AG04449 (cell line): ENCODE results near the gene RAD51B.

Experiments
- CTCF ChIA-PET: fragments of 350-600 bp; formaldehyde crosslinking; extraction: SDS; loops from one replicate; lab custom pipeline; 2021; ENCODE audit warnings: antibody characterized with exemption; lab: Yijun Ruan, JAX
- POLR2A ChIA-PET: fragments of 400-600, 350-600 bp; formaldehyde crosslinking; extraction: SDS; loops from one replicate; lab custom pipeline; 2020; ENCODE audit warnings: antibody characterized with exemption, inconsistent platforms; lab: Yijun Ruan, JAX
- DNase-seq: peaks from one replicate; pipeline ENCODE4 v3.0.0-alpha.2; 2010; ENCODE audit warnings: low read depth, low spot score
- H3K4me3 ChIP-seq: 2 replicates; pipeline ENCODE4 v1.5.1; 2011; ENCODE audit warnings: low read depth, mild to moderate bottlenecking, control low read depth, low read length
- TF ChIP-seq, protein P1 (sequence below): IDR thresholded peaks from one replicate; pipeline ENCODE4 v1.5.1; 2011; ENCODE audit warnings: mild to moderate bottlenecking, moderate library complexity, low read length, control low read depth, inconsistent platforms; ENCODE audit not compliant: insufficient read depth; ENCODE audit errors: missing control alignments

RAD51B gene

DNA sequence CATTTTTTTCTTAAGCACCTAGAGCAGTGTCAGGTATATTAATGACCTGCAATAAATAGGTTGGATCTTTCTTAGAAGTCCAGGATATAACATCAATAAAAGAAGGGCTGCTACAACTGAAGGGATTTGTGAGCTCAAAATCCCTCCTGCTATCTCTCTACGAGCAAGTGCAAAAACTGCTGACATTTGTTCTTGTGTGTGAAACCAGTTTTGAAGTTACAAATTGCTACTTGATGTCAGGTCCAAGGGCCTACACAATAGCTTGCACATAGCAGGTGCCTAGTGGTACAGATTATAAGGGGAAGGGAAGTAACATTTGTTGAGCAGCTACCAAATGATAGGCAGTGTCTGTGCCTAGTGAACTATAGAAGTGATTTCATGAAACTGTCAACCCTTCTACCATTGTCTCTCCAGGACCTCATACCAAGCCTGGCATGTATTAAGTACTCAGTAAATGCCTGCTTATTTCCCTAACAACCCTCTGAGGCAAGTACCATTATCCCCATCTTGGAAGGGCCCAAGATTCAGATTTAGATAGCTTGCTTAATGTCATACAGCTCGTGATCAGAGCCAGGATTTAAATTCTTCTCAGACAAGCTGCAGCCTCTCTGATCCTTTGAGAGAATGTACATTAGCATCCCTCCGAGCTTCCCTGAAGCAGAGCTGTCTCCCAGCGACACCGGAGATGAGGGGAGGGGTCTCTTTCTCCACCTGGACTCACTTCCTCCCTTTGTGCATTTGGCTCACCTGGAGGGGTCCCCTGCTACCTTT, 673.0 kb downstream of the RAD51B start:
- CTCF ChIA-PET = interaction anchor here (0.8 to 0.9 kb wide), 2 partner anchors 10 to 297 kb away, joined by 3 read pairs; no protein-coding TSS in a partner anchor
- no peak for DNase-seq
- TF ChIP-seq, protein P1, sequence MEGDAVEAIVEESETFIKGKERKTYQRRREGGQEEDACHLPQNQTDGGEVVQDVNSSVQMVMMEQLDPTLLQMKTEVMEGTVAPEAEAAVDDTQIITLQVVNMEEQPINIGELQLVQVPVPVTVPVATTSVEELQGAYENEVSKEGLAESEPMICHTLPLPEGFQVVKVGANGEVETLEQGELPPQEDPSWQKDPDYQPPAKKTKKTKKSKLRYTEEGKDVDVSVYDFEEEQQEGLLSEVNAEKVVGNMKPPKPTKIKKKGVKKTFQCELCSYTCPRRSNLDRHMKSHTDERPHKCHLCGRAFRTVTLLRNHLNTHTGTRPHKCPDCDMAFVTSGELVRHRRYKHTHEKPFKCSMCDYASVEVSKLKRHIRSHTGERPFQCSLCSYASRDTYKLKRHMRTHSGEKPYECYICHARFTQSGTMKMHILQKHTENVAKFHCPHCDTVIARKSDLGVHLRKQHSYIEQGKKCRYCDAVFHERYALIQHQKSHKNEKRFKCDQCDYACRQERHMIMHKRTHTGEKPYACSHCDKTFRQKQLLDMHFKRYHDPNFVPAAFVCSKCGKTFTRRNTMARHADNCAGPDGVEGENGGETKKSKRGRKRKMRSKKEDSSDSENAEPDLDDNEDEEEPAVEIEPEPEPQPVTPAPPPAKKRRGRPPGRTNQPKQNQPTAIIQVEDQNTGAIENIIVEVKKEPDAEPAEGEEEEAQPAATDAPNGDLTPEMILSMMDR = no peak
- no peak overlapping the region for H3K4me3 ChIP-seq
- POLR2A ChIA-PET = interaction anchor here (1.1 kb wide), 1 partner anchor 301 kb away, joined by 3 read pairs; the partner anchor contains the start of gene ZFP36L1

DNA sequence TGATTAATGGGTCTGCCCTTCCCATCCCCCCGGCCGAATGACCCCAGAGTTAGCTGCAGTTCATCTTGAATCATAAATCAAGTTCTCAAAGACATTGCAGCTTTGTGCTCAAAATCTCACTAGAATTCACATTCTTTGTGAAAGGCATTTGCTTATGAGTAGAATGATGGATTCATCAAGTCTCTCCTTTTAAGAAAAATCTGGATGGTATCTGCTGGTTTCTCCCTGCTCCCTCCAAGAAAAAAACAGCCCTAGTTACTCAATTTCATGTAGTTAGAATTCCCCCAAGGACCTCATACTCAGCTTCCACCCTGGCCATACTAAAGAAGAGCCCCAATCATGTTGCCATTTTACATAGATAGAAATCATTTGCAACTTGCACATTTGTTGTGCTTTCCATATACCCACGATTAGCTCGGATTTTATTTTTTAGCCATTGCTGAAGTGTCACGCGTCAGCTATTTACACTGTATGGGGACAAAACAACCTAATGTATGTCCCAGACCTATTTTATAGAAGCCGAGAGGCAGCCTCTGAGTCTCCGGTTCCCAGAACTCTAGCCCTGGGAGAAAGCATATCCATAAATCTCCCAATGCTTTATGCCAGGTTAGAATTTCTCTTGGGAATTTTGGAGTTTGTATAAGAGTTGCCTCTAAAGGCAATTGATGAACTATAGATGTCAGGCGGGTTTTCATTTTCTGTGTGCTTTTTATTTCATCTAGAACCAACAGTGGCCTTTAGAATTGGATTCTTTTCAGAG, 673.8 kb downstream of the RAD51B start:
- DNase-seq = no peak
- ChIA-PET CTCF (no interaction called here), POLR2A (interaction anchor here (1.1 kb wide), 1 partner anchor 300 kb away, joined by 3 read pairs; the partner anchor contains the start of gene ZFP36L1)
- TF ChIP-seq, protein P1 = no peak
- no peak overlapping the region for H3K4me3 ChIP-seq

DNA sequence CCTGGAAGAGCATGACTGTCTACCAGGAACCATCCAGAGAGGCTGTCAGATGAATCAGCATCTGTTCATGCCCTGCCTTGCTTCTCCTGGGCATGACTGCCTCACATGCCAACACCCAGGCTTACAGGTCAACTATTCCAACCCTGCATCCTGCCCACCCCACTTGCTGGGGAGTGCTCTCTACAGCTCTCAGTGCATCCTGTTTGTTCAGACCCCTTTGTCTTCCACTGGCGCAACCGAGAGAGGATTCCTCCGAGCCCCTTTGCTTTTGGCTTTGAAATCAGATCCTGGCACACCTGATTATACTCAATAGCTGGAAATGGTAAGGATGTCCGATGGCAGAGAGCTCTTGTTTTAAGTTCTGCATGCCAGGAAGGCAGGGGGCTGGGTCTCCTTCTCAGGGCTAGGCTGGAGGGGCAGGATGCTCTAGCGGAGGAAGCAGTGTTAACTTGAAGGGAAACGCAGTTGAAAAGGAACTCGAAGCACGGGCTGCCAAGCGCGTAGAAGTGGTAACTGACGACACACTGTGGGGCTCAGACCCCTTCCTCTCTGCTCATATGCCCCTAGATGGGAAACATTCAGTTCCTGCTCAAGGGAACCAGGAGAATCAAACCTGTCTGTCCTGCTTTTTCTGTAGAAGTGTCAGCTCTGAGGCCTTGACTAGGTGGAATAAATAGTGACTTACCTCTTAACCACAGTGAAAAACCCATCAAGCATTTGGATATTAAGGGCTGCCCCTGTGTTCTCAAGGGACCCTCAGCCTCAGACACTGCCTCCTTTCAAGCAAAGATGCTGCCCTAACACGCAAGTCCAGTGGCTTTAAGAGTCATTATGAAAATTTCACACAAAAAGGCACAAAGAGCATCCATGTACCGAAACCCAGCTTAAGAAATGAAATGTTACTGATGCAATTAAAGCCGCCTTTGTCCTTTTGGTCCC, 675.8 kb downstream of the RAD51B start:
- no peak overlapping the region for H3K4me3 ChIP-seq
- CTCF ChIA-PET = no interaction called here
- POLR2A ChIA-PET = no interaction called here
- TF ChIP-seq, protein P1 = no peak
- no peak for DNase-seq

DNA sequence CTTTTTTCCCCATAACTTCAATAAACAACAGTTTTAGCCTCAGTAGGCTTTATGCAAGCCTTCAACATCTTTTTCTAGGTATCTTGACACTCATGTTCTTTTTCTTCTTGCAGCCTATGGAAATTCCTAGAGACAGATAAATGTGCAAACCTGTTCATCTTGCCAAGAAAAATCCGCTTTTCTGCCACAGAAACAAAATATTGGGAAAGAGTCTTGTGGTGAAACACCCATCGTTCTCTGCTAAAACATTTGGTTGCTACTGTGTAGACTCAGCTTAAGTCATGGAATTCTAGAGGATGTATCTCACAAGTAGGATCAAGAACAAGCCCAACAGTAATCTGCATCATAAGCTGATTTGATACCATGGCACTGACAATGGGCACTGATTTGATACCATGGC, 677.4 kb downstream of the RAD51B start:
- TF ChIP-seq, protein P1 = no peak
- POLR2A ChIA-PET = no interaction called here
- CTCF ChIA-PET = no interaction called here
- DNase-seq = no peak
- no peak overlapping the region for H3K4me3 ChIP-seq

DNA sequence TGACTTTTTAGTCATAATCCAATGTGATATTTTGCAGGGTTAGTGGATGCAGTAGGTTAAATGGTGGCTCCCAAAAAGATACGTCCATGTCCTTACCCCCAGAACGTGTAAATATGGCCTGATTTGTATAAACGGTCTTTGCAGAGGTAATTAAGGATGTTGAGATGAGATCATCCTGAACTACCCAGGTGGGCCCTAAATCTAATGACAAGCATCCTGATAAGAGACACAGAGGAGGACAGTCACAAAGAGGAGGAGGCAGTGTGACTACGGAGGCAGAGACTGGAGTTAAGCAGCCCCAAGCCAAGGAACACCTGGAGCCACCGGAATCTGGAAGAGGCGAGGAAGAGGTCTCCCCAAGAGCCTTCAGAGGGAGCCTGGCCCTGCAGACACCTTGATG, 679.9 kb downstream of the RAD51B start:
- ChIA-PET CTCF (no interaction called here), POLR2A (no interaction called here)
- no peak for DNase-seq
- H3K4me3 ChIP-seq = no peak overlapping the region
- TF ChIP-seq, protein P1 = no peak
